Activated T-helper 2 cell treated with anti-CD3 and anti-CD28 coated beads, Interferon-gamma antibody, Interleukin-2, Interleukin-4, amounts not matched to agents 10 μg/mL and 5 μg/mL and 100 μg/mL, durations not matched to agents 14 hours and 24 hours and 36 hours (primary cell): ENCODE measurements around the gene MBOAT2. TPM values are rescaled to one million over a fixed set of nuclear protein-coding genes. Genes with fewer than 3 reads are reported as not detected.

Experiments
- DNase-seq: peaks from one replicate; pipeline ENCODE4 v3.0.0; 2021; ENCODE audit warnings: low spot score
- H3K27ac Mint-ChIP-seq: one replicate; pipeline ENCODE4 v1.8.0; 2021; ENCODE audit warnings: mixed read lengths
- H3K27me3 Mint-ChIP-seq: one replicate; pipeline ENCODE4 v1.8.0; 2021; ENCODE audit warnings: low read depth, mixed read lengths
- H3K36me3 Mint-ChIP-seq: one replicate; pipeline ENCODE4 v1.8.0; 2021; ENCODE audit warnings: low read depth, mixed read lengths
- H3K4me1 Mint-ChIP-seq: one replicate; pipeline ENCODE4 v1.8.0; 2021; ENCODE audit warnings: low read depth, mixed read lengths
- H3K4me3 Mint-ChIP-seq: one replicate; pipeline ENCODE4 v1.8.0; 2021; ENCODE audit warnings: low read depth, mild to moderate bottlenecking, moderate library complexity, mixed read lengths
- H3K9me3 Mint-ChIP-seq: one replicate; pipeline ENCODE4 v1.8.0; 2021; ENCODE audit warnings: mixed read lengths
- intact Hi-C: fragments of 100-400 bp; cut with micrococcal nuclease; formaldehyde crosslinking; loops from one replicate; pipeline ENCODE4 v1.15.1; 2023
- total RNA-seq: library from RNA; stranded (reverse); gene quantifications from 2 replicates; pipeline ENCODE4 v1.2.3, GENCODE V29; 2022

Gene MBOAT2
- total RNA-seq, 1 donor from 2014 or later = 6.0 TPM

GRCh38 chr2:8997631-8998030, 5.9 kb downstream of the MBOAT2 start:
- Mint-ChIP-seq H3K27me3 (peaks cover 14% of the 10 kb centered on the region), H3K27ac (no peak overlapping the region), H3K36me3 (no peaks in the 10 kb centered on the region), H3K4me1 (peaks cover 8% of the 10 kb centered on the region), H3K4me3 (no peak overlapping the region), H3K9me3 (no peaks in the 10 kb centered on the region)
- DNase-seq = no peak
- intact Hi-C loops = no loop called here

- Mint-ChIP-seq H3K9me3 (no peaks in the 10 kb centered on the region), H3K27ac (no peak overlapping the region), H3K36me3 (no peaks in the 10 kb centered on the region), H3K4me3 (no peak overlapping the region), H3K4me1 (peaks cover 6% of the 10 kb centered on the region), H3K27me3 (peaks cover 14% of the 10 kb centered on the region)
- DNase-seq = no peak
- intact Hi-C loops = no loop called here
Measured at GRCh38 chr2:8997108-8997507, 6.4 kb downstream of the MBOAT2 start.

- intact Hi-C loops = no loop called here
Measured at GRCh38 chr2:8996006-8996405, 7.5 kb downstream of the MBOAT2 start.

GRCh38 chr2:8994386-8994785, 9.1 kb downstream of the MBOAT2 start:
- Mint-ChIP-seq H3K36me3 (no peaks in the 10 kb centered on the region), H3K4me3 (no peak overlapping the region), H3K27me3 (peaks cover 25% of the 10 kb centered on the region), H3K4me1 (no peaks in the 10 kb centered on the region), H3K27ac (no peak overlapping the region), H3K9me3 (no peaks in the 10 kb centered on the region)
- DNase-seq = no peak
- intact Hi-C loops = no loop called here

More at GRCh38 chr2:8996006-8996405, 7.5 kb downstream of the MBOAT2 start:
- H3K27me3 Mint-ChIP-seq = peaks cover 22% of the 10 kb centered on the region
- H3K9me3 Mint-ChIP-seq = no peaks in the 10 kb centered on the region
- no peak overlapping the region for H3K4me3 Mint-ChIP-seq
- no peak overlapping the region for H3K27ac Mint-ChIP-seq
- no peaks in the 10 kb centered on the region for H3K36me3 Mint-ChIP-seq
- DNase-seq = no peak
- peaks cover 6% of the 10 kb centered on the region for H3K4me1 Mint-ChIP-seq

- no peaks in the 10 kb centered on the region for H3K36me3 Mint-ChIP-seq
- no peak overlapping the region for H3K27ac Mint-ChIP-seq
- no peaks in the 10 kb centered on the region for H3K9me3 Mint-ChIP-seq
- no peaks in the 10 kb centered on the region for H3K4me1 Mint-ChIP-seq
- no peak for DNase-seq
- peaks cover 27% of the 10 kb centered on the region for H3K27me3 Mint-ChIP-seq
- H3K4me3 Mint-ChIP-seq = no peak overlapping the region
- intact Hi-C loops = no loop called here
Measured at GRCh38 chr2:8993902-8994278, 9.6 kb downstream of the MBOAT2 start.

- Mint-ChIP-seq H3K27ac (no peak overlapping the region), H3K4me3 (no peak overlapping the region), H3K36me3 (no peaks in the 10 kb centered on the region), H3K4me1 (no peaks in the 10 kb centered on the region), H3K9me3 (no peaks in the 10 kb centered on the region), H3K27me3 (peaks cover 25% of the 10 kb centered on the region)
- intact Hi-C loops = no loop called here
- DNase-seq = no peak
Measured at GRCh38 chr2:8993196-8993901, 10.1 kb downstream of the MBOAT2 start.

- DNase-seq = no peak
- Mint-ChIP-seq H3K27ac (no peak overlapping the region), H3K4me3 (no peak overlapping the region), H3K36me3 (no peaks in the 10 kb centered on the region), H3K4me1 (no peaks in the 10 kb centered on the region), H3K9me3 (no peaks in the 10 kb centered on the region), H3K27me3 (peaks cover 23% of the 10 kb centered on the region)
- intact Hi-C loops = no loop called here
Measured at GRCh38 chr2:8992643-8993042, 10.8 kb downstream of the MBOAT2 start.

GRCh38 chr2:8989536-8990079, 13.9 kb downstream of the MBOAT2 start:
- intact Hi-C loops = no loop called here
- H3K36me3 Mint-ChIP-seq = no peaks in the 10 kb centered on the region
- H3K4me3 Mint-ChIP-seq = no peak overlapping the region
- peaks cover 29% of the 10 kb centered on the region for H3K27me3 Mint-ChIP-seq
- no peaks in the 10 kb centered on the region for H3K4me1 Mint-ChIP-seq
- DNase-seq = no peak
- H3K9me3 Mint-ChIP-seq = no peaks in the 10 kb centered on the region
- H3K27ac Mint-ChIP-seq = no peak overlapping the region

GRCh38 chr2:8987410-8987809, 16.1 kb downstream of the MBOAT2 start:
- no peaks in the 10 kb centered on the region for H3K9me3 Mint-ChIP-seq
- H3K27me3 Mint-ChIP-seq = peaks cover 32% of the 10 kb centered on the region
- H3K27ac Mint-ChIP-seq = no peak overlapping the region
- no peaks in the 10 kb centered on the region for H3K36me3 Mint-ChIP-seq
- no peaks in the 10 kb centered on the region for H3K4me1 Mint-ChIP-seq
- DNase-seq = no peak
- H3K4me3 Mint-ChIP-seq = no peak overlapping the region
- intact Hi-C loops = no loop called here

- Mint-ChIP-seq H3K27me3 (peaks cover 25% of the 10 kb centered on the region), H3K4me3 (no peak overlapping the region), H3K9me3 (no peaks in the 10 kb centered on the region), H3K4me1 (no peaks in the 10 kb centered on the region), H3K27ac (no peak overlapping the region), H3K36me3 (no peaks in the 10 kb centered on the region)
- no peak for DNase-seq
- intact Hi-C loops = no loop called here
Measured at GRCh38 chr2:8986327-8986976, 17.0 kb downstream of the MBOAT2 start.

- DNase-seq = no peak
- Mint-ChIP-seq H3K4me3 (no peak overlapping the region), H3K36me3 (no peaks in the 10 kb centered on the region), H3K9me3 (no peaks in the 10 kb centered on the region), H3K27me3 (peaks cover 20% of the 10 kb centered on the region), H3K4me1 (no peaks in the 10 kb centered on the region), H3K27ac (no peak overlapping the region)
- intact Hi-C loops = no loop called here
Measured at GRCh38 chr2:8985561-8986326, 17.7 kb downstream of the MBOAT2 start.

- no peak for DNase-seq
- Mint-ChIP-seq H3K4me1 (no peaks in the 10 kb centered on the region), H3K4me3 (no peak overlapping the region), H3K27me3 (peaks cover 19% of the 10 kb centered on the region), H3K36me3 (no peaks in the 10 kb centered on the region), H3K9me3 (no peaks in the 10 kb centered on the region), H3K27ac (no peak overlapping the region)
- intact Hi-C loops = no loop called here
Measured at GRCh38 chr2:8984855-8985254, 18.6 kb downstream of the MBOAT2 start.

GRCh38 chr2:8984157-8984556, 19.3 kb downstream of the MBOAT2 start:
- H3K4me3 Mint-ChIP-seq = no peak overlapping the region
- DNase-seq = no peak
- no peaks in the 10 kb centered on the region for H3K9me3 Mint-ChIP-seq
- no peaks in the 10 kb centered on the region for H3K36me3 Mint-ChIP-seq
- no peaks in the 10 kb centered on the region for H3K4me1 Mint-ChIP-seq
- H3K27me3 Mint-ChIP-seq = peaks cover 20% of the 10 kb centered on the region
- intact Hi-C loops = no loop called here
- H3K27ac Mint-ChIP-seq = no peak overlapping the region
